Brain microvascular endothelial cell (primary cell): ENCODE results near the gene PTPRCAP.

ENCODE experiments used
- DNase-seq: peaks from one replicate; pipeline ENCODE4 v3.0.0-alpha.2; 2020
- H3K27ac ChIP-seq: fragments of 250-450 bp; sonication (Bioruptor Pico); 2 replicates; pipeline ENCODE4 v1.5.1; 2020; ENCODE audit warnings: mild to moderate bottlenecking, moderate library complexity
- H3K27me3 ChIP-seq: fragments of 250-450 bp; sonication (Bioruptor Pico); replicated peaks from 2 replicates; pipeline ENCODE4 v1.5.1; 2020; ENCODE audit warnings: mild to moderate bottlenecking
- H3K36me3 ChIP-seq: fragments of 250-450 bp; sonication (Bioruptor Pico); replicated peaks from 2 replicates; pipeline ENCODE4 v1.5.1; 2020; ENCODE audit warnings: mild to moderate bottlenecking
- H3K4me3 ChIP-seq: 2 replicates; pipeline ENCODE4 v1.5.1; 2011; ENCODE audit warnings: low read depth, mild to moderate bottlenecking, control low read depth, low read length, moderate library complexity
- in situ Hi-C: cut with HindIII; loops from 2 replicates; pipeline ENCODE4 v1.10.0; 2017; ENCODE audit warnings: low sequenced_read_pairs, low pct_ligation_motif_present
- TF ChIP-seq, protein P1 (sequence below): IDR thresholded peaks from 2 replicates; pipeline ENCODE4 v1.5.1; 2011; ENCODE audit warnings: low read depth, mild to moderate bottlenecking, moderate library complexity, low read length, control low read depth, inconsistent platforms; ENCODE audit errors: missing control alignments

PTPRCAP gene

DNA sequence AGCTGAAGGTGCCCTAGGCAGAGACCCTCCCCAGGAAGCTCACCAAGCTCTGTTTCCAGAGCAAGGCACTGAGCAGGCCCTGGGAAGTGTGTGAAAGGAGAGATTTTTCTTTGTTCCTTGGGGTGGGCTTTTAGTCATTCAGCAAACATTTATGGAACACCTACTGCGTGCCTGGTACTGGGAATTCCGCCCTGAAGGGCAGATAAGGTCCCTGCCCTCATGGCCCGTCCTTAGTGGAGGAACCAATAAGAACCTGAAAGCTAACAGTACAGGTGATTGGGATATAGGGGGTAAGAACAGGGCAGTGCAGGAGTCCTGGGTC is 27.7 kb upstream of the PTPRCAP start:
- H3K4me3 ChIP-seq = peak overlapping the region; percentile 70
- DNase-seq = no peak
- no peaks in the 10 kb centered on the region for H3K27me3 ChIP-seq
- H3K36me3 ChIP-seq = no peaks in the 10 kb centered on the region
- in situ Hi-C loops = no loop called here
- peak overlapping the region; percentile 55 for H3K27ac ChIP-seq
- TF ChIP-seq, protein P1, sequence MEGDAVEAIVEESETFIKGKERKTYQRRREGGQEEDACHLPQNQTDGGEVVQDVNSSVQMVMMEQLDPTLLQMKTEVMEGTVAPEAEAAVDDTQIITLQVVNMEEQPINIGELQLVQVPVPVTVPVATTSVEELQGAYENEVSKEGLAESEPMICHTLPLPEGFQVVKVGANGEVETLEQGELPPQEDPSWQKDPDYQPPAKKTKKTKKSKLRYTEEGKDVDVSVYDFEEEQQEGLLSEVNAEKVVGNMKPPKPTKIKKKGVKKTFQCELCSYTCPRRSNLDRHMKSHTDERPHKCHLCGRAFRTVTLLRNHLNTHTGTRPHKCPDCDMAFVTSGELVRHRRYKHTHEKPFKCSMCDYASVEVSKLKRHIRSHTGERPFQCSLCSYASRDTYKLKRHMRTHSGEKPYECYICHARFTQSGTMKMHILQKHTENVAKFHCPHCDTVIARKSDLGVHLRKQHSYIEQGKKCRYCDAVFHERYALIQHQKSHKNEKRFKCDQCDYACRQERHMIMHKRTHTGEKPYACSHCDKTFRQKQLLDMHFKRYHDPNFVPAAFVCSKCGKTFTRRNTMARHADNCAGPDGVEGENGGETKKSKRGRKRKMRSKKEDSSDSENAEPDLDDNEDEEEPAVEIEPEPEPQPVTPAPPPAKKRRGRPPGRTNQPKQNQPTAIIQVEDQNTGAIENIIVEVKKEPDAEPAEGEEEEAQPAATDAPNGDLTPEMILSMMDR = no peak

DNA sequence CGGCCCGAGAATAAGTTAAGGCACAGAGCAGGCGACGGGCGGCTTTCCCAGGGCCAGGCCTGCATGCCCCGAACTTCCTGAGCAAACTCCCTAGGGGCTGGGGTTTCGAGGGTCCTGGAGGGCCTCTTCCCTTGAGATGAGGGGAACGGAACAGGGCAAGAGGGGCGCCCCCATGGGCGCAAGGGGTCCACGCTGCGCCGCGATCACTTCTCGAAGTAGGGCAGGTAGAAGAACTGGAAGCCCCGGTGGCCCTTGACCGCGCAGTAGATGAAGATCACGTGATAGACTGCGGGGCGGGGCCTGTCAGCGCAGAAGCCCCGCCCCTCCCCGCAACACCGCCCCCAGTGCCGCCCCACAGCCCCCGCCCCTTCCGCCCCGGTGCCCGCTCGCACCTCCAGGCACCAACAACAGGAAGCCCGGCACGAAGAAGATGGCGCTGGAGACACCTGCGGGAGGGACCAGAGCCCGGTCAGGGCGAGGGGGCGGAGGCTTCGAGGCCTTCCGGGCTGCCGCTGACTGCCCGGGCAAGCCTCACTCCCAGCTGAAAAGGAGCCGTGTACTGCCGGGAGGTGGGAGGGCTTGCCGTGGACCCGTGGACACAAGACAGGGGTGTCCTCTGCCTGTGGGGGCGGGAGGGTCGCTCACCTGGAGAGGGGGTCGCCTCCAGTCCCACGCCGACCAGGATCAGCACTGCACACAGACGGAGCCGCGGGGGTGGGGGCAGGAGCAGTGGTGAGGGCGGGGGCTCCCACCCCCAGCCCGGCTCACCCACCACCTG is 27.1 kb upstream of the PTPRCAP start:
- peak overlapping the region; percentile 70 for H3K4me3 ChIP-seq
- no peaks in the 10 kb centered on the region for H3K36me3 ChIP-seq
- in situ Hi-C loops = no loop called here
- H3K27me3 ChIP-seq = no peaks in the 10 kb centered on the region
- TF ChIP-seq, protein P1 = no peak
- H3K27ac ChIP-seq = peak overlapping the region; percentile 77
- DNase-seq = peak; percentile 62

DNA sequence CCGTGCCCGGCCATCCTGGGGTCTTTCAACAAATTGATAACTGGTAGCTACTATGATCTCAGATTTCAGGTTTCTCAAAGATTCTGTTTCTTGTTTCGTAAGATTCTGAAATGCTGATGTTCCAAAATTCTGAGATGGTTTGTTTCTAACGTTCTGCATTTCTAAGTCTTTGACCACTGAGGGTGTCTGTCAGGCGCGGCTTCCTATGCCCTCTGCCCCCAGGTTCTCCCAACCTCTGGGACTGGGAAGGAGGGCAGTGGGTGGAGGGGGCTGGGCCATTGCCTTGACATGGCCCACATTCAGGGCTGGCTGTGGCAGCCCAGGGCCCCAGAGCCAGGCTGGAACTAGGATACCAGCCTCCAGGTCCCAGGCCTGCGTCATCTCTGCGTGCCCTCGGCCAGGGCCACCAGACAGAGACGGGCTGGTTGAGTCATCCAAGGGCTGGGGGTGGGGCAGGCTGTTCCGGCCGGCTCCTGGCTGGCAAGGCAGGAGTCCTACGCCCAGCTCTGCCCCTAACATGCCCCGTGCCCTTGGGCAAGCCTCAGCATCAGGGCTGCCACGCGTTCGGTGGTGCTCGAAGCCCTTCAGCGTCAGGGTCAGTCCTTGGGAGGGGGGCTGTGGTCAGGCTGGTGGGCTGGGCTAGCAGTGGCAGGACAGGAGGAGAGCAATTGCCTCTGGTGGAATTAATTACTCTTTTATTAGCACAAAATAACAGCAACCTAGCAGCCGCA is 26.4 kb upstream of the PTPRCAP start:
- H3K27ac ChIP-seq = peak overlapping the region; percentile 77
- in situ Hi-C loops = no loop called here
- peak overlapping the region; percentile 70 for H3K4me3 ChIP-seq
- TF ChIP-seq, protein P1 = no peak
- H3K36me3 ChIP-seq = no peaks in the 10 kb centered on the region
- DNase-seq = peak; percentile 72
- H3K27me3 ChIP-seq = no peaks in the 10 kb centered on the region

DNA sequence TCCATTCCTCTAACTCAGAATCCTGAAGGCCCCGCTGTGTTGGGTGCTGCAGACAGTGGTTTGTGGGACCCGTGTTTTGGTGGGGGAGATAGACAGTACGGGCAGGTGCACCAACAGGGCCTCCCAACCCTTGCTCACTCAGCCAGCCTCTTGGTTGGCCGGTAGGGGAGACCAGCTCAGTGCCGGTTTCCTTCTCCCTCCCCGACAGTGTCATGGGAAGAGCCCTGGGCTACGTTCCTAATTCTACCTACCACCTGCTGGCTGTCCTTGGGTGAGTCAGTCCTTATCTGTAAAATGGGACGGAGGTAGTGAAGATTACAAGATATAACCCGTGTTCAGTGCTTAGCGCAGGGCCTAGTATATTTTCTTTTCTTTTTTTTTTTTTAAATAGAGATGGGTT is 25.7 kb upstream of the PTPRCAP start:
- TF ChIP-seq, protein P1 = no peak
- Histone ChIP-seq H3K27me3 (no peaks in the 10 kb centered on the region), H3K36me3 (no peaks in the 10 kb centered on the region), H3K27ac (no peak overlapping the region), H3K4me3 (no peak overlapping the region)
- DNase-seq = no peak
- in situ Hi-C loops = no loop called here

DNA sequence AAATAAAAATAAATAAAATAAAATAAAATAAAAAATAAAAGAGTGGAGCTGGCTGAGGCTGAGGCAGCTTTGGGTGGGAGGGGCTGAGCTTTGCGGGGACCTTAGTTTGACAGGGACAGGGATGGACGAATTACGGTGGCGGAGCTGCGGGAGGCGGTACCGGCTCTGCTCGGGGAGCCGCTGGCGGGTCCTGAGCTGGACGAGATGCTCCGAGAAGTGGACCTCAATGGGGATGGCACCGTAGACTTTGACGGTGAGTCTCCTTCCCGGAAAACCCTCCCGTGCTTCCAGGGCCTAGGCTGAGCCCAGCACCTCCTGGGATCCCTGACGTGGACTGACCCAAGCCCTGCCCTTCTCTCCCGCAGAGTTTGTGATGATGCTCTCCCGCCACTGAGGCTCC is 20.8 kb upstream of the PTPRCAP start:
- H3K36me3 ChIP-seq = no peaks in the 10 kb centered on the region
- in situ Hi-C loops = no loop called here
- TF ChIP-seq, protein P1 = no peak

More for the DNA sequence above, 20.8 kb upstream of the PTPRCAP start:
- Histone ChIP-seq H3K27me3 (no peaks in the 10 kb centered on the region), H3K27ac (no peak overlapping the region), H3K4me3 (no peak overlapping the region)
- DNase-seq = no peak
